T-helper 2 cell treated with Interferon-gamma antibody and Interleukin-4, amounts not matched to agents 100 ng/mL and 5 ng/mL, for 36 hours (primary cell): Measurements from ENCODE around the gene ACP1. TPM values are rescaled to one million over a fixed set of nuclear protein-coding genes. Genes with fewer than 3 reads are reported as not detected.

Source experiments
- intact Hi-C: fragments of 100-400 bp; cut with micrococcal nuclease; formaldehyde crosslinking; loops from one replicate; pipeline ENCODE4 v1.15.1; 2023
- total RNA-seq: library from RNA; stranded (reverse); gene quantifications from 2 replicates; pipeline ENCODE4 v1.2.3, GENCODE V29; 2022

The ACP1 gene
- total RNA-seq, 1 donor from 2014 or later: 94.9 TPM

GRCh38 chr2:254241-254640, 10.5 kb upstream of the ACP1 start:
- intact Hi-C loops: no loop called here

DNA sequence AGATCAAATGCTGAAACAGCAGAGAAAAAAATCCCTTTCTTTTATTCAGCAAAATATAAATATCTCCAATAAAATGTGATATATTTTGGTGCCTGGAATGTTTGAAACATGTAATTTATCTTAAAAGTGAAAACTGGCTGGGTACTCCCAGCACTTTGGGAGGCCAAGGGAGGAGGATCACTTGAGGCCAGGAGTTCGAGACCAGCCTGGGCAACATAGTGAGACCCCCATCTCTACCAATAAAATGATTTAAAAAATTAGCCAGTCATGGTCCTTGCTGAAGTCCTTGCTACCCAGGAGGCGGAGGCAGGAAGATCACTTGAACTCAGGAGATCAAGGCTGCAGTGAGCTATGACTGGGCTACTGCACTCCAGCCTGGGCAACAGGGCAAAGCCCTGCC, 9.6 kb upstream of the ACP1 start:
- intact Hi-C loops: no loop called here

- intact Hi-C loops: no loop called here
Measured at GRCh38 chr2:256094-256493, 8.7 kb upstream of the ACP1 start.

GRCh38 chr2:257429-257828, 7.3 kb upstream of the ACP1 start:
- intact Hi-C loops: no loop called here

- intact Hi-C loops: no loop called here
Measured at GRCh38 chr2:257842-258241, 6.9 kb upstream of the ACP1 start.

- intact Hi-C loops: no loop called here
Measured at GRCh38 chr2:258933-259332, 5.8 kb upstream of the ACP1 start.

GRCh38 chr2:259789-260331, 4.9 kb upstream of the ACP1 start:
- intact Hi-C loops: loop anchor here (5.0 kb wide), 1 partner anchor 132 kb away; no protein-coding TSS in a partner anchor

DNA sequence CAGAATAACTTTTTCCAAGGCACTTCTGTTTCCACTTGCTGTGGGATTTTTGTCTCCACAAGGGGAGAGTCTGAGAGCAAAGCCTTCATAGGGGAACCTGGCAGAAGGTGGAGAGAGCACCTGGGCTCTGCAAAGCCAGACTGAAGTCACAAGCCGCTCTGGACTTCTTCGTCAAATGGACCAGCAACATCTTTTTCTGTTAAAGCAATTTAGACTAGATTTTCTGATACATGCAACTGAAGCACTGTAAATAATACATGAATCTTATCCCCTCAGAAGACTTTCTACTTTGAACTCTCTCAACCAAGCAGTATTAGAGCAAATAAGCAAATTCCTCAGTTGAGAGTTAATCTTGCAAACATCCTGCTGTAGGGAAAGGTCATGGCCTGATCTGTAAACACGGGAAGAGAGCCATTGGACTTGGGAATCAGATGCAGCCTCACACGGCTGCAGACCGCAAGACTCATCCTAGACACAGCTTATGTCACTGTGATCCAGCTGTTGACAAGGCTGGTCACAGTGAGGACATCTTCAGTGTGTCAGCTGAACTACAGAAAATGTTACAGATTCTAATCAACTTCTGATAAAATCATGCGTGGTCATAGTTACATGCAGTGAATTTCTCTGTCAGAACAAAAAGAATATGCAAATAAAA, 4.1 kb upstream of the ACP1 start:
- intact Hi-C loops: loop anchor here (5.0 kb wide), 1 partner anchor 132 kb away; no protein-coding TSS in a partner anchor

DNA sequence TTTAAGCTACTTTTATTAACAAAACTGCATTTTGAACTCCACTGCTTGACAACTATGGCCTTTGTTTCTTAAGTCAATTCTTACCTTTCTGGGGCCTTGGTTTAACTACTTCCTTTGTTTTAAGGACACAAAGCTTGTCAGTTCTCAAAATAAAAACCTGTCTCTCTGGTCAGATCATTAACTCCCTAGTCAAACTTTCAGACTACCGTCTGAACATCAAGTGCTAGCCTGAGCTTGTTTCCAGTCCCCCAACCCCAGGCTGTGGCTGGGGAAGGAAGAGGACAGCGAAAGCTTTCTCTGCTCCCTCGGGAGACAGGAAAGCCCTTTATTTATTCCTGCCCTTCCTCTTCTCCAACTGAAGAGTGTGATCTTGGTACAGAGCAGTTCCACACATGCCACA, 2.6 kb upstream of the ACP1 start:
- intact Hi-C loops: loop anchor here (5.0 kb wide), 1 partner anchor 130 kb away; no protein-coding TSS in a partner anchor

DNA sequence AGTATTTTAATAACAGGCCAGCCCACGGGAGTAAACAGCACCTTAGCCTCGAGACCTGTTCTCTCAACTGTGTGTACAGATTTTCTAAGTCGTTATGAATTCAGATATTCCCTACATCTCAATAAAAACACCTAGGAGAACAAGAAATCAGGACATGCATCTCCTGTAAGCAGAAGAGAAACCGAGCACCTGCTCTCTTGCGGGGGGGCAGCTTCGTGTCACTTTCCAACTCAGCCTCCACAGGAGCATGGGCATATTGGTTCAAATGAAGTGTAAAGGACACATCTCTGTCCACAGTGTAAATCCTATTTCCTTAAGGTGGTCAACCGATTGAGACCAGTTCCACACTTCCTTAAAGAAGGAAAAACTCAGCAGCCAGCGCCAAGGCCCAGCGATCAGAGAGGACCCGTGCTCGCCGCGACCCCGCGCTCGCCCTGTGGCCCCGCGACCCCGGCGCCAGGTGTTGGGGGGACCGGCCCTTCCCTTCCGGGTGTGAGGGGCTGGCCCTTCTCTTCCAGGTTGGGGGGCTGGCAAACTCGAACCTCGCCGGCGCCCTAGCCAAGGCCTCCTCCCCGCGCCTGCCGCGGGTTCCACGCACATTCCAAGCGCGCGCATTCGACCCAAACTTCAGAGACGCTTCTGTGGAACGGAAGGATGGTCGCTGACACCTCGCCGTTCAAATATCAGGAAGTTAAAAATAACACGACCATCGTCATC, 1.6 kb upstream of the ACP1 start:
- intact Hi-C loops: loop anchor here (5.0 kb wide), 1 partner anchor 129 kb away; no protein-coding TSS in a partner anchor

DNA sequence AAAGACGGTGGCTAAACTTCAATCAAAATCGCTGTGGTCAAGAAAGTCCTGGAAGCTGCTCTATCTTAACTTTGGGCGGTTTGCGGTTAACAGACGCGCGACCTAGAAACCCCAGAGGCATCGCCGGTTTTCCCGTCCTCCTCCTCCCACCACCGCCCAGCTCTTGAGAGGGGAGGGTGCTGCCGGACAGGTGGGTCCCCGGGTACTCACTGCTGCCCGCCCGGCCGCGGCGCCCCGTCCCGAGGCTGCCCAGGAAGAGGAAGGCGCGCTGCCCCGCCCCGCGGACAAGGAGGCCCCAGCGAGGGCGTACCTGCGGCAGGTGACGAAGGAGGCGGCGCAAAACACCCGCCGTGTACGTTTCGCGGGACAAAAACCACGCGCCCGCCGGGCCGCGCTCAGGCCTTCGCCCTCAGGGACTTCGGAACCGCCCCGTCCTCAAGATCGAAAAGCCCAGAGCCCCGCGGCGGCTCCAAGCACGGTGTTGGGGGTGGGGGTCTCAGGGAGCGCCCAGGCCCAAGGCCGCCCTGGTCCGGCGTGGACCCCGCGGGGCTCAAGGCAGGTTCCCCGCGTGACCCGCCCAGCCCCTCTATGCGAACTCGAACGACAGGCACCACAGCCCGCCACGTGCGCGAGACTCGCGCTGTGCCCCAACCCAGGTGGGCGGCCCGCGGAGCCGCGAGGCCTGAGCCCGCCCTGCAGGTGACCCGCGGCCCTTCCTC, 814 bp upstream of the ACP1 start, which contains the start of gene SH3YL1:
TSS of gene SH3YL1 (minus strand) at position 259 of the 719 bp plus-strand sequence. CDS start at position 211, 48 bp downstream.
- intact Hi-C loops: loop anchor here (1.0 to 5.0 kb wide), 3 partner anchors 23 to 413 kb away; partner anchors contain the start of gene TMEM18

DNA sequence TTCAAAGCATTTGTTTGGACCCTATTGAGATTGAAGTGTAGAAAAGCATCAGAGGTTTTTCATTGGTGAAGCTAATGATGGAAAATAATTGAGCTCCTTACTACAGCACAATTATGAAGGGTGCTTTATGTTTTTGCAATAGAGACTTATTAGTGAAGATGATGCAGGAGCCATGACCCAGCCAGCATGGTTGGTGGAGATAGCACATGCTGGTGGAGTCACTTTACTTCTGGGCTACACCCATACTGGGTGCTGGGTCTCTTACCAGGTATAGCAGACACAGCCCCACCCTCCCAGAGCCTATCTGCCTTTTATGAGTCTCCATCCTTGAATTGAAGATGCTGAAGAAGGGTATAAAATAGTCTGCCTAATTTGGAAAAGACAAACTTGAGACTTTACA, 3.6 kb downstream of the ACP1 start:
- intact Hi-C loops: no loop called here

GRCh38 chr2:269356-270030, 4.7 kb downstream of the ACP1 start:
- intact Hi-C loops: no loop called here

DNA sequence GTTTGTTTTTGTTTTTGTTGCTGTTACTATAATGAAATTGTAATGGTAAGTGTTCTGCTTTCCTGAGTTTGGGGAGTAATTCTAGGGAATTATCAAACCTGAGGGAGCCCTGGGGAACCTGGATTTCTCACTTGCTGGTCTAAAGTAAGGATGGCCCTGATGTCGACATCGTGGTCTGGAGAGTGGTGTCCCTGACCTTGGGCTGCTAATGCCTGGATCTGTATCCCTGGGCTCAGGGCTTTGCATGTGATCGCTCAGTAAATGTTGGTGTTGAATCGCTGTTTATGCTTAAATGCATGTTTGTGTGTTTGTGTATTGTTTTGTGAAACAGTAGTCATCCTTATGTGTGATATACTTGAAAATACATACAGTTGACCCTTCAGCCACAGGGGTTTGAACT, 6.1 kb downstream of the ACP1 start:
- intact Hi-C loops: no loop called here

DNA sequence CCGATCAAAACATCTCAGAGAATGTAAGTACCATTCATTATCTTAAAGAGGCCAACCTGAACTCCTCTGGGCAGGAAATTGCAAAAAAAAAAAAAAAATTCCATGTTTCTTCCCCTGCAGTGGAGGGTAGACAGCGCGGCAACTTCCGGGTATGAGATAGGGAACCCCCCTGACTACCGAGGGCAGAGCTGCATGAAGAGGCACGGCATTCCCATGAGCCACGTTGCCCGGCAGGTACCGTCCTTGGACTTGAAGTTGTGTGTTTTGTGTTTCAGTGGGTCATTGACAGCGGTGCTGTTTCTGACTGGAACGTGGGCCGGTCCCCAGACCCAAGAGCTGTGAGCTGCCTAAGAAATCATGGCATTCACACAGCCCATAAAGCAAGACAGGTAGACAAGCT, 7.2 kb downstream of the ACP1 start:
- intact Hi-C loops: no loop called here

- intact Hi-C loops: no loop called here
Measured at GRCh38 chr2:273333-273732, 8.6 kb downstream of the ACP1 start.

DNA sequence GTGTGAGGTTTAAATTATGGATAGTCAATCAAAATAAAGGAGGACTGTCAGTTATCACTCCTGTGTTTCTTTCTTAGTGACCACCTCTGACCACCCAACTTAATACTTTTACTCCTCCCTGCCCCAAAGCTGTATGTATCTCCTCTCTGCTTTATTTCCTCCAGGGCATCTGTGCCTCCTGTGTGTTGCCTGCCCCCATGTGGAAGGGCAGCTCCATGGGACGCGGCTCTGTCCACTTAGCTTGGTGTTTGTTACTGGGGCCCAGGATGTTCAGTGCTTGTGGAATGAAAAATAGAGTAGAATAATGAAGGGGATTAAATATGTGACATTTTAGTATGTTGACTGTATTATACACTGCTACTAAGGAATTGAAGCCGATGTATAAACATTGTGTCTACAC, 9.8 kb downstream of the ACP1 start:
- intact Hi-C loops: no loop called here

DNA sequence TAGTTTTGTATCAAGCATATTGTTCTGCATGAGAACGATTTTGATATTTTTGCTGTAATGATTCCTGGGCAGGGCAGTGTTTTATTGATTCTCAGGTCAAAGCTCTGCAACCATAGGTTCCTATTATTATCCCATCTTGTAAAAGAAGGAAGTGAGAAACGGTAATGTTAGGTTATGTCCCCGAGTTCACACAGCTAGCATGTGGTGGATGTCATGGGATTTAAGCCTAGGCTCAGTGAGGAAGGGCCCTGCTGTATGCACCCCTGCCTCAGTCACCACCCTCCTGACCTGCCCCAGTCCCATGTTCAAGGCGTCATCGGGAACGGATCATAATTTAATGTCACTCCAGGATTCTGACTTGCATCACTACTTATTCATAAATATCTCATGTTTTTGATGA, 10.7 kb downstream of the ACP1 start:
- intact Hi-C loops: no loop called here

DNA sequence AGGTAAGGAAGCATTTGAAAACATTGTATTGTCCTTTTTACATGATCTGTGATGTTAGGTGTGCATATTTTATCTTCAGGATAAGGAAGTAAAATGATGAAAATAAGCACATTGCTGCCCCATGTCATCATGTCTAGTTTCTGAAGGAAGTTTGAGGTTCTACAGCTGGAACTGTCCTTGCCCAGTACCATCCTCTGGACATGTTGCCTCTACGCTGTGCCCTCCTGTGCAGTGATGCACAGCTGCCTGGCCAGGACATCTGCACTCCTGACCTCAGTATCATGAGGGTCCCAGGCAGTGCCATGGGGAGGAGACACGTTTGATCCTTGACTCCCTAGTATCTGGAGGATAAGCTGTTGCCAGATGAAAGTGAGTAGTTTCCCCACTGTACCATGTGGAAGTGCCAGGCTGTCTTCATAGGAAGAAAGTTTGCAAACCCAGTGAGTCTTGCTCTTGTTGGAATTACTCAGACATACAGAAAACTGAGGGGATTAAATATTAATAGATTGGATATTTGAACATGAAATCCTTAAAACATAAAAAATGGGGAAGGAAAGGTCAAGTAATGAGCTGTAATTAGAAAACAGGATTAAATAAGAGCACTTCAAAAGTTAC, 13.7 kb downstream of the ACP1 start:
- intact Hi-C loops: no loop called here

GRCh38 chr2:278927-279320, 14.2 kb downstream of the ACP1 start:
- intact Hi-C loops: no loop called here

- intact Hi-C loops: no loop called here
Measured at GRCh38 chr2:279366-279765, 14.6 kb downstream of the ACP1 start.
